ENCODE data around the gene LRRC31.

Gene LRRC31

DNA sequence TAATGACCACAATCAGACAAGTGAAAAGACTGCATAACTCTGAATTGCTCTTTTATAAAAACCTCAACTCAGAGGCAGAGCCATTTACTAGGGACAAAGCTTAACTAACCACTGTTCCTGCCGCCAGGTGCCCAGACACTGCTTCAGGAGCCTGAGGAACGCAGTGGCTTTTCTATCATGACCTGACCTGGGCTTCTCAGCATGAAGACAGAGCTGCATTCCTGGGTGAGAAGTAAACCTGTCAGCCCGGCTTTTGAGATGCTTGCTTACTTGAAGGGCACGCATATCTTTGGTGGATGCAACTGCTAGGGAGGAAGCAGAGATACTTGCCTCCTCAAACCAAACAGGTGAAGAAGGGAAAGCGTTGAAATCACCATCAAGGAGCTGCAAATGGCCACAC is 7.9 kb downstream of the LRRC31 start:
- DNase-seq = no peak

DNA sequence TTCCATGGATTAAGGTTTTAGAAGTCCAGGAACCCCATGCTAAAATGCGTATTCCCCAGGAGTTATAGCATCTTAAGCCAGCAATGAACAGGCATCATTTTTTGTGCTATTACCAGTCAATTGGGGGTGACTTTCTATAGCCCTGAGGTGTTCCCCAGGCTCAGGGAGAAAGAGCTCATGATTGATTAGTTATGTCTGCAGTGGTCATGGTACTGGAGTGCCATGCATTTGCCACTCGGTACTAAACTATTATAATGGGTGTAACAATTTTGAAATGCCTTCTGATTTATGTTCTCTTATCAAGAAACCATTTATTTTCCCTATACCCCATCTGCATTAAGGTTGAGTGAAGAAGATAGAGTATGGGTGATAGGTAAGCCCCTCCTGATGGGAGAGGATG is 11.9 kb downstream of the LRRC31 start:
- DNase-seq = no peak

DNA sequence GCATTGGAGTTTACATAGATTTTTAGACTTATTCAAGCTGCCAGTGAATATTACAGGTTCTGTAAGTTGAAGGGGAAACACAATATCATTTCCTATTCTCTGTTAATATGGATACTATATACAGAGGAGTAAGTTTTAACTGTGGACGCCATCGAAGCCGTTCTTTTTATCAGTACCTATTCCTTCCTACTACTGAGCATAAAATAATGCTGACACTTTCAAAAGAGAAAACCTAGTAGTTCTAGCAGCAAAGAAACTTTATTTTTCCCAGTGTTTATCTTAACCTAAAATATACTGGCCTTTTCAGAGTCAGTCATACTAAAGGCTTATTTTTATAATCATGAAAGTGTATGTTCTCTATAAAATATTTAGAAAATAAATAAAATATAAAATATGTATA is 14.2 kb downstream of the LRRC31 start:
- no peak for DNase-seq

DNA sequence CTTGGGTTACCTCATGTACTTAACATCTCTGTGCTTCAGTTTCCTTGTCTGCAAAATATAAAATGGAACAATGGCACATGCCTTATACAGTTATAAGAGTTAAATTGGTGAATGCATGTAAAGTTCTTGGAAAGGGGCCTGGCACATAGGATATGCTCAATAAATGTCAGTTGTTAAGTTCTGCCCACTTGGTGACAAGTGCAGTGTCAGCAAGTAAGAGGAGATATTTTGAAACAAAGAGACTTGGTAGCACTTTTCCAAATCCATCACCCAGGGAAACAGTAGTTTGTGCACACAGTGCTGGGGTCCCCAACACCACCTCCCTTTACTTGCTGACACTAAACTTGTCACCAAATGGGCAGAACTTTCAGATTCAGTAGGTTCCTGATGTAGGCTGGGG is 19.1 kb downstream of the LRRC31 start:
- DNase-seq = no peak

DNA sequence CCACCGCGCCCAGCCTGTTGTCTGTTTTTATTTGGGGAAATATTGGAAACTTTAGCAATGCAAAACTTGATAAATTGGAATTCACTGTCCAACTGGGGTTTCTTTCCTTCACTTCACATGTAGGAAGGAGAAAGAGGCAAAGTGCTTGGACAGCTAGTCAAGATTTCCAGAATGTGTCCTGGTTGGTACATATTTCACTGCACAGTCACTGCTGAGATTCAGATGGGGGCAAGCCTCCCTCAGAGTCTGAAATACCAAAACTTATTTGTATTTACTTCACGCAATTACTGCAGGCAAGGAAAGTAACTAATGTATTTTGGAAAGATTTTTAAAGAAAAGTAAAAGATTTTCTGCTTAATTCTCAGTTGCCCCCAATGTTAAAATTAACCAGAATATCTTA is 21.0 kb downstream of the LRRC31 start:
- DNase-seq = no peak

DNA sequence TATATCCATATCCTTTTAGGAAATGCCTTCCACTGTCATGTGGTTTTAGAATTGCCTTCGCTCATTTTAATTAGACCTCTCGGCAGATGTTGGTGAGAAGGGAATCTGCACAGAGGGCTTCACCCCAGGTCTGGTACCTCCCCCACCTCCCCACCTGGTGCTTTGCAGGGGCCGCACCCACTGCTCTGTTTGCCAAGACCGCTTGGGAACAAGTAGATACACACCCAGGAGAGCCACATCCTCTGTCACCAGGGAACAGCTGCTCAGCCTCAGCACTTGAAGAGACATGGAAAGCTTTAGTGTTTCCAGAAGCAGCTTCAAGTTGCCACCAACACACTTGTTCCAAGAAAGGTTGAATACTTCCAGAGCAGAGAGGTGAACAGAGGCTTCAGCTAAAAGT is 21.8 kb downstream of the LRRC31 start:
- no peak for DNase-seq

DNA sequence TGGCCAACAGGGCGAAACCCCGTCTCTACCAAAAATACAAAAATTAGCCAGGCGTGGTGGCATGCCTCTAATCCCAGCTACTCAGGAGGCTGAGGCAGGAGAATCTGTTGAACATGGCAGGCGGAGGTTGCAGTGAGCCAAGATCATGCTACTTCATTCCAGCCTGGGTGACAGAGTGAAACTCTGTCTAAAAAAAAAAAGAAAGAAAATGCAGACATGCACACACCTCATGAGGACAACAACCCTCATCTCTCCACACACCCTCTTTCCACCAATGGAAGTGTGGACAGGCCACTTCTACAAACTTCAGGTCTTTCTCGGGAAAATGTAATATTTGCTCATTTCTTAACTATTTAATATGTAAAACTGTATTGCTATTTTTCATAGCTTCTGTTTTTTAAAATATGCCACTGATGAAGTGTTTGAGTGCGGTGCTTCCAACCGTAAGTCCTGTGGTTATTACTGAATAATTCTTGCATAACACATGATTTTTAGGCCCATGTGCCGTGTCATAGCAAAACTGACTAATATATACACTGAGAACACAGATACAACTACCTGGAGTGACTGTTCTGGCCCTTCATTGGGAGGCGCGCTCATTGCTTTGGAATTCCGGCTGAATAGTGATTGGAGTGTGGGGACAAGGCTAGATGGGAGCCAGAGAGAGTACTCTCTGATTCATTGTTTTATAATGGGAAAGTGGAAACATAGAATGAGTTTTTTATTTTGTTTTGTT is 23.1 kb downstream of the LRRC31 start:
- DNase-seq = no peak

DNA sequence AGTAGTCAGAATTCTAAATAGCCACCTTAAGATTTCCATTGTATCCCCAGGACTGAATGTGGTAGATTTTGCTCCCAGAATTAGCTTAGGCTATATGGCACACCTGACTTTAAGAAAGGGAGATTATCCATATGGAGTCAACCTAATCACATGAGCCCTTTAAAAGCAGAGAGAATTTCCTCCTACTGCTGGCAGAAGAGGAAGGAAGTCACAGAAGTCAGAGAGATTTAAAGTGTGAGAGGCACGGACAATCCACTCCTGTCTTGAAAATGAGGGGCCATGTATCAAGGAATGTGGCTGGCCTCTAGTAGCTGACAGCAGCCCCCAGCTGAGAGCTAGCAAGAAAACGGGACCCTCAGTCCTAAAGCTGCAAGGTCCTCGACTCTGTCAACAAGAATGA is 26.8 kb downstream of the LRRC31 start:
- DNase-seq = no peak

DNA sequence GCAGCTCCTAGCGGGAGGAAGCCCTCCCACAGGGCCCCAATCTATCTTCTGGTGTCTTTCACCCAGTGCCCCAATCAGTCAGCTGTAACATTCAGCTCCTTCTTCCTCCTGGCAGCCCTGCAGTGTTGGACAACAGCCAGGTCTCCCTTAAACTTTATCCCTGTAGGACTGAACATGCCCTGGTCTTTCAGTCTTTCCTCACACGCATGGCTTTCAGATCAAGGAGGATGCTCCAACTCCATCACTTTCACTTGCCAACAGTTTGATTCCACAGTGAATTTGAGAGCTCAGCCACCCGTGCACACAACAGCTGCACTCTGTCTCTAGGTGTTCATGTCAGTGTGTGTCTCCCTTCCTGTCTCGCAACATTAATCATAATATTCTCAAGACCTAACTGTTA is 28.6 kb downstream of the LRRC31 start:
- DNase-seq = no peak

DNA sequence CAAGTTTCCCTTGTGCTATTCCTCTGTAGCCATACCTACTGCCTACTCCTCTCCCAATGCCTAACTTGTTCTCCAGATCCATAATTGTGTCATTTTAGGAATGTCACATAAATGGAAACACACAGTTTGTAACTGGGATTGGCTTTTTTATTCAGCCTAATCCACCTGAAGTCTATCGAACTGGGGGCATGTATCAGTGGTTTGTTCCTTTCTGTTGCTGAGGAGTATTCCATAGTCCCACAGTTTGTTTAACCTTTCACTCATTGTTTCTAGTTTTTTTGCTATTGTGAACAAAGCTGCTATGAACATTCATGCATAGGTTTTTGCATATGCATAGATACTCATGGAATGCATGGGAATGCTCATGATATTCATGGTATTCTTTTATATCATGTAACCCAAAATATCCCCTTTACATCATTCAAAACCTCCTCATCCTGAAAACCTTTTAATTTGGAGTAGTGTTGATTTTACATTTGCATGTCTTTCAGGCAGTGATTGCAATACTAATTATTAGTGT is 31.2 kb downstream of the LRRC31 start:
- DNase-seq = no peak

DNA sequence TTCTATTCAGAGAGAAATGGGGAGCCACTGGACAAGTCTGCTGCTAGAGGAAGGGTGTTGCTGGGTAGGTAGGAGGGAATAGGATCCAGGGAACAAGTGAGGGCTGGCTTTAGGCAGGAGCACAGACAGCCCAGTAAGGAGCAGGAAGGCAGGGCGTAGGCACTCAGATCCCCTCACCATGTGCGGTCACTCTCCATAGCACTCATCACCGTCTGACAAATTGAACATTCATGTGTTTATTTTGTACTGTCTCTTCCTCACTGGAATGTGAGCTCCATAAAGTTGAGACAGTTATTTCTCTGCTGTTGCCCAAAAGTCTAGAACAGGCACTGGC is 32.8 kb downstream of the LRRC31 start:
- DNase-seq = no peak

DNA sequence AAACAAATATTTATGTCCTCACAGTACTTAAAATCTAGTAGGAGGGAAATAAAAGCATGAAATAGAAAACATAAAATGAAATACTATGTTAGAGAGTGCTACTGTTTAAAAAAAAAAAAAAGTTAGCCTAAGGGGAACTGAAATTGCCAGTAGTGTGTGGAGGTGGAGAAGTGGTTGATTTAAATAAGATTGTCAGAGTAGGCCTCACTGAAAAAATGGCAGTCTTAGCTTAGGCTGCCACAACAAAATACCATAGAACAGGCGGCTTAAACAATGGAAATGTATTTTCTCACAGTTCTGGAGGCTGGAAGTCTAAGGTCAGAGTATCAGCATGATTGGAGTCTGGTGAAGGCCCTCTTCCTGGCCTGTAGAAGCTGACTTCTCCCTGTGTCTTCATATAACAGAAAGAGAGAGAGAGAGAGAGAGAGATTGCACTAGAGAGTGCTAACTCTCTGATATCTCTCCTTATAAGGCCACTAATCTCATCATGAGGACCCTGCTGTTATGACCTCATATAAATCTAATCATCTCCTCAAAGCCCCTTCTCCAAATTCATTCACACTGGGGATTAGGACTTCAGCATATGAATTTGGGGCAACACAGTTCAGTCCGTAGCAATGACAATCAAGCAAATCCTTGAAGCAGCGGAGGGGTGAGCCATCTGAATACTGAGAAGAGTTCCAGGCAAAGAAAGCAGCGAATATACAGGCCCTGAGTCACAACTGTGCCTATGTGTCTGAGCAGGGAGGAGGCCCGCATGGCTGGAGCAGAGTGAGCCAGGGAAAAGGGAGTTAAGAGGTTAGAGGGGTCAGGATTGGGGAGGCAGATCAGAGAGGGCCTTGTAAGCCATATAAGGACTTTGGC is 33.4 kb downstream of the LRRC31 start:
- no peak for DNase-seq

DNA sequence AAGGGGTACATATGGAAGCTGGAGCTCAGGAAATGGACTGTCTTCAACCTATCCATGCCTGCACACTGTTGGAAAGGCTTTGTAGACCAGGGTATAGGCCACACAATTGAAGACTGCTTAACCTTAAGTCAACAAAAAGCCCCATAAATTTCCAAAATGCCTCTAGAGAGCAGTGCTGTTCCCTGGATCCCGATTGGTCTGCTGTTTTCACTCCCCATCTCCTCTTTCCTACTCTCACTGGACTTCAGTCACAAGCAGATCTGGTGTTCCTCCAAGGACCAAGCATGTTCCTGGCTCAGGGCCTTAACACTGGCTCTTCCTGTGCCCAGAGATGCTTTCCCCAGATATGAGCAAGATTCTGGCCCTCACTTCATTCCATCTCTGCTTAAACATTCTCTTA is 34.2 kb downstream of the LRRC31 start:
- DNase-seq = no peak

DNA sequence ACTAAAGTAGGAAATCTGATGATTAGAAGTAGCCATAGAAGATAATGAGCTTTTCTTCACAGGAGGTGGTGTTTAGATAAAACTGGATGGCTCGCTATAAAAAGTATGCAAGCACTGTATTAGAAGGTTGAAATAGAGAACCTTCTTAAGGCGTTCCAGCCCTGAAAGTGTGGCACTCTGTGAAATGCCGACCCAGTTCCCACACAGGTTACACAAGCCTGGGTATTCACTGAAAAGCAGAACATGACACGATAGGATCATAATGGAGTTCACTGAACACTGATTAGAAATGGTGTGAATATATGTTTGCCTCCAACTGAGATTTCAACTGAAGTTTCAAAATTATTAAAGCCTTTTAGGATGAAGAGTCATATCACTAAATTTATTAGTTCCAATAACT is 42.0 kb downstream of the LRRC31 start:
- no peak for DNase-seq

DNA sequence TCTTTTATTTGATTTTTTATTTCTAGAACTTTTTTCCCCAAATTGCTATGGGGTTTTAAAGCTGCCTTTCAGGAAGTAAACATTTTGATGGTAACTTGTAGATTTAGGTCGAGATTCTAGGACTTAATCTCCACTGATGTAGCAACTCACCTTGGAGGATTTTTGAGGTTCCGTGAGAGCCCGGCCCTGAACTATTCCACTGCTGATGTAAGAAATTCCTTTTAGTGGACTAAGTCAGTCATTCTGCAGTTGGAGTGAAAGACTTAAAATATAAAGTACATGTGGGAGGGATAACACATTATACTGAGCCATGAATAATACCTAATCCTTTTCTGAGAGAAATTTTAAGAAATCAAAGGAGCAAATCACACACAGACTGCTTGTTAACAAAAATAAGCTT is 44.4 kb downstream of the LRRC31 start:
- no peak for DNase-seq

DNA sequence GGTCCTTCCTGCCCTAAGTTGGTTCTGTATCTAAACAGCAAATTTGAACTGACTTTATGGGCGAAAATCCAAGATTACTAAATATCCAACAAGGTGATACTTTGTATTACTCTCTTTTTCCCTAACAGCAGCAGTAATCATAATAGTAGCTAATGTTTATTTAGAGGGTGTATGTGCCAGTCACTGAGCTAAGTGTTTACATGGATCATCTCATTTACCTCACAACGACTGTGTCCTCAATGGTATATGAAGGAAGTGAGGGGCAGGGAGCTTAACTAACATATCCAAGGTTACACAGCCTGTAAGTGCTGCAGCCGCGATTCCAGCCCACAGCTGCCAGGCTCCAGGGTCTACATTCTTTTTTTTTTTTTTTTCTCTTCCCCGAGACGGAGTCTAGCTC is 46.8 kb downstream of the LRRC31 start:
- no peak for DNase-seq

DNA sequence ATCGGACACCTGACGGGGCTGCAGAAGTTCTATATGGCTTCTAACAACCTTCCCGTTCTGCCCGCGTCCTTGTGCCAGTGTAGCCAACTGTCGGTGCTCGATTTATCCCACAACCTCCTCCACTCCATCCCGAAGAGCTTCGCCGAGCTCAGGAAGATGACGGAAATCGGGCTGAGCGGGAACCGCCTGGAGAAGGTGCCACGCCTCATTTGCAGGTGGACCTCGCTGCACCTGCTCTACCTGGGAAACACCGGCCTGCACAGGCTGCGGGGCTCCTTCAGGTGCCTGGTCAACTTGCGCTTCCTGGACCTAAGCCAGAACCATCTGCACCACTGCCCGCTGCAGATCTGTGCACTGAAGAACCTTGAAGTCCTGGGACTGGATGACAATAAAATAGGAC is 47.2 kb downstream of the LRRC31 start:
- DNase-seq = no peak

DNA sequence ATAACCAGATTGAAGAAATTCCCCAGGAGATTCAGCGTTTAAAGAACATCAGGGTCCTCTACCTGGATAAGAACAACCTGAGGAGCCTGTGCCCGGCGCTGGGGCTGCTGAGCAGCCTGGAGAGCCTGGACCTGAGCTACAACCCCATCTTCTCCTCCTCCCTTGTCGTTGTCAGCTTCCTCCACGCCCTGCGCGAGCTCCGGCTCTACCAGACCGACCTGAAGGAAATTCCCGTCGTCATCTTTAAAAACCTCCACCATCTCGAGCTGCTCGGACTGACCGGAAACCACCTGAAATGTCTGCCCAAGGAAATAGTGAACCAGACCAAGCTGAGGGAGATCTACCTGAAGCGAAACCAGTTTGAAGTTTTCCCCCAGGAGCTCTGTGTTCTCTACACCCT is 47.6 kb downstream of the LRRC31 start:
- DNase-seq = no peak

DNA sequence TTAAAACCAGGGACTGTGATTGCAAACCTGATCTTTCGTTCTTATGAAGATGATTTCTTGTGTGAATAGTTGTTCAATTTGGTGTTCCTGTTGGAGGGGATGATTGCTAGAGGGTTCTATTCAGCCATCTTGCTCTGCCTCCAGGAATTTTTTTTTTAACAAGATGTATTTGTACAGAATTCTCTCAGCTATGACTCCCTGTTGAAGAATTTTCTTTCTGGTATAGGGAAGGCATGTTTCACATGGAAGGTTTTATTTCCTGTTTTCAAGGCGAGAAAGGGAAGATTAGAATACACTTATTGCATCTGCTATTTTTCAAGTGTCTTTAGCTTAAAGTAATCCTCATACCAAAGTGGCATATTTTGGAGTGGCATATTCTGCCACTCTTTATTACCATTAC is 51.4 kb downstream of the LRRC31 start:
- DNase-seq = no peak

DNA sequence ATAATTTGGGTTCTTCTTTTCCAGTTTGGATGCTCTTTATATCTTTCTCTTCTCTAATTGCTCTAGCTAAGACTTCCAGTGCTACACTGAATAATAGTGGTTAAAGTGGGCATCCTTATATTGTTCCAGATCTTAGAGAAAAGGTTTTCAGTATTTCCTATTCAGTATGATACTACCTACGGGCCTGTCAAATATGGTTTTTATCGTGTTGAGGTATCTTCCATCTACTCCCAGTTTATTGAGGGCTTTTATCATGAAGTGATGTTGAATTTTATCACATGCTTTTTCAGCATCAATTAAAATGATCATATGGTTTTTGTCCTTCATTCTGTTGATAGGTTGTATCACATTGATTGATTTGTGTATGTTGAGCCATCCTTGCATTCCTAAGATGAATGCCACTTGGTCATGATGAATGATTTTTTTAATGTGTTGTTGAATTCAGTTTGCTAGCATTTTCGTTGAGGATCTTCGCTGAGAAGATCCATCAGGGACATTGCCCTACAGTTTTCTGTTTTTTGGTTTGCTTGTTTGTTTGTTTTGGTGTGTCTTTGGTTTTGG is 54.1 kb downstream of the LRRC31 start:
- no peak for DNase-seq

DNA sequence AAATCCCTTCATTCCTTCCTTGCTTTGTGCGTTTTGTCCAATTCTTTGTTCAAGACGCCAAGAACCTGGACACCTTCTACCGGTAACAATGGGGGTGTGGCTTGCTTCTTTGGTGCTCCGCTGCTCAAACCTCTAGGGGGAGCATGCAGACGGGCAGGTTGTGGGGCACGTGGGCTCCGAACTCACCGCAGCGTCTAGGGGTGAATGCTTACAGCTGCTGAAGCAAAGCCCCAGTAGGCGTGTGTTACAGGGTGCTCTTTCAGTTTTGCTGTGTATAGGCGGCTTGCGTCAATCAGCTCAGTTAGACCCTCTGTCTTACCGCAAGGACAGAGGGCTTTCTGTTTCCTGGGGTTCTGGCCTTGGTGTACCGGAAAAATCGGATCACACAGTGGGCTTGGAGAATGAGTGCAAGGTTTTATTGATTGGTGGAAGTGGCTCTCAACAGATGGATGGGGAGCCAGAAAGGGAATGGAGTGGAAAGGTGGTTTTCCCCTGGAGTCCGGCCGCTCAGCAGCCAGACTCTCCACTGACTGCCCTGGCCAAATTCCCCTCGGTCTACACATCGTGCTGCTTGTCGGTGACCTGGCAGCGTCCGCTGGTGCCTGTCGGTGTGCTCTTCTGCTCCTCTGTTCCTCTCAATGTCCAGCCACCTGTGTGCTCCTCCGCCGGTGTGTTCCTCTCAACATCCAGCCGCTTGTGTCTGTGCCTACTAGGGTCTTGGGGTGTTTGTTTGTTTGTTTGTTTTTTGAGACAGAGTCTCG is 55.8 kb downstream of the LRRC31 start:
- DNase-seq = peak; percentile 80

DNA sequence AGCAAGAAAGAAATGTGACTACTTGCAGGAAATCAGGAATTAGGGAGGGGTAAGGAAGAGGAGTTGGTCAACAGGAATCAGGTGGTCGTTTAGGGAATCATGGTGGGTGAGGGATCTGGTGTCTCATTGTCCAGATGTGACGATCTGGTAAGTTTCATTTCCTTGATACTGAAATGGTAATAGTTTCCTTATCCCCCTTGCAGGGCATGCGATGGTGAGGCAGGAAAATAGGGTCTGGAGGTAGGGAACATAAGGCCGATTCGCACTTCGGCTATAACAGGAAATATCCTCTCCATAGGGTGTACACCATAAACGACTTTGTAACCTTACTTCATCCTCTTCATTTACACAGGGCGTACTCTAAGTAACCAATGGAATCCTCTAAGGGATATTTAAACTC is 56.5 kb downstream of the LRRC31 start:
- DNase-seq = no peak
